Common myeloid progenitor, CD34-positive (primary cell): ENCODE results near the gene CFAP57.

ENCODE experiments used
- CTCF ChIA-PET: fragments of 350-600 bp; sonication (Branson Sonifier 250); formaldehyde crosslinking; loops from one replicate; lab custom pipeline; 2021; ENCODE audit warnings: antibody characterized with exemption; lab: Charles Lee
- POLR2A ChIA-PET: fragments of 350-600 bp; sonication (Branson Sonifier 250); formaldehyde crosslinking; loops from one replicate; lab custom pipeline; 2021; ENCODE audit warnings: antibody characterized with exemption; lab: Charles Lee
- DNase-seq, 3 donors: peaks; one replicate each; pipeline versions ENCODE4 v3.0.0 to v3.0.0-alpha.2; 2013
- H3K27ac ChIP-seq, 2 experiments: 1 replicate in 1 of 2; 2 replicates in 1 of 2; pipeline ENCODE4 v1.7.0; 2013; ENCODE audit warnings: inconsistent platforms in 2 of 2, low read length in 2 of 2, mild to moderate bottlenecking in 2 of 2, low read depth in 1 of 2, moderate library complexity in 1 of 2; ENCODE audit not compliant: severe bottlenecking in 2 of 2, insufficient read depth in 1 of 2, poor library complexity in 1 of 2
- H3K27me3 ChIP-seq, 5 experiments: replicated peaks in 2 of 5; 1 replicate in 3 of 5; 2 replicates in 2 of 5; pipeline versions ENCODE4 v1.6.1 to v1.7.0; 2013; ENCODE audit warnings: low read length in 4 of 5, mild to moderate bottlenecking in 2 of 5, moderate library complexity in 2 of 5, inconsistent platforms in 1 of 5; ENCODE audit not compliant: insufficient read depth in 5 of 5, control insufficient read depth in 4 of 5
- H3K36me3 ChIP-seq, 4 experiments: 1 replicate in 2 of 4; 2 replicates in 2 of 4; pipeline versions ENCODE4 v1.6.1 to v1.7.0; 2013; ENCODE audit warnings: low read length in 3 of 4, control low read depth in 1 of 4, mild to moderate bottlenecking in 1 of 4; ENCODE audit not compliant: control insufficient read depth in 4 of 4, insufficient read depth in 4 of 4
- H3K4me1 ChIP-seq, 4 experiments: 1 replicate in 3 of 4; 2 replicates in 1 of 4; pipeline versions ENCODE4 v1.6.1 to v1.7.1; 2013; ENCODE audit warnings: low read length in 3 of 4, mild to moderate bottlenecking in 3 of 4, control low read depth in 1 of 4, inconsistent platforms in 1 of 4, moderate library complexity in 1 of 4; ENCODE audit not compliant: control insufficient read depth in 4 of 4, insufficient read depth in 4 of 4; ENCODE audit errors: control extremely low read depth in 1 of 4
- H3K4me3 ChIP-seq, 7 experiments: 1 replicate in 4 of 7; 2 replicates in 3 of 7; pipeline versions ENCODE4 v1.5.1 to v1.7.0; 2013; ENCODE audit warnings: mild to moderate bottlenecking in 7 of 7, low read length in 6 of 7, moderate library complexity in 6 of 7, inconsistent platforms in 2 of 7, low read depth in 2 of 7, control low read depth in 1 of 7; ENCODE audit not compliant: insufficient read depth in 4 of 7, control insufficient read depth in 1 of 7; ENCODE audit errors: extremely low read depth in 1 of 7
- H3K9me3 ChIP-seq, 5 experiments: 1 replicate in 4 of 5; 2 replicates in 1 of 5; pipeline versions ENCODE4 v1.6.1 to v1.7.1; 2013; ENCODE audit warnings: low read length in 4 of 5, mild to moderate bottlenecking in 2 of 5, inconsistent platforms in 1 of 5, low read depth in 1 of 5, moderate library complexity in 1 of 5; ENCODE audit not compliant: control insufficient read depth in 4 of 5, insufficient read depth in 2 of 5; ENCODE audit errors: control extremely low read depth in 1 of 5
- WGBS: methylation state at CpG from one replicate; pipeline ENCODE4 v1.1.5; 2013; ENCODE audit not compliant: insufficient coverage; 5-methylcytosine and 5-hydroxymethylcytosine counted together

CFAP57 gene

DNA sequence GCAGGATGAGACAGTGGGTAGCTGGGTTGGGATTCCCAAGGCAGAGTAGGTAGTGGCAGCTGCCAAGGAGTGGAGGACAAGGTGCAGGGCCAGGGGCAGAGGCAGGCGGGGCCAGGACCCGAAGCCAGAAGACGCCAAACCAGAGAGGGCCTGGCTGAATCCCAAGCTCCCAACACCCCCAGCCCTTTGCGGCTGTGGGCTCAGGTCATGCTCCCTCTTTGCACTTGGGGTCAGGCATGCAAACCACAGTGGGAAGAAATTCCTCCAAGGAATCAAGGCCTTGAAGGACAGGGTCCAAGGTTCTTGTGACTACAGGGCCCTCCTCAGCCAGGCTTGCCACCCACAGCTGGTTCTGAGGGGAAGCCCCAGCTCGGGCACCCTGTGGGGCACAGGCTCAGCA lies 107.0 kb downstream of the CFAP57 start:
- WGBS, result 97% methylated on average over 5 of the region's 5 CpGs
- CTCF ChIA-PET, result interaction anchor here (1.0 kb wide), 1 partner anchor 12 kb away, joined by 3 read pairs; no protein-coding TSS in a partner anchor
- no peak for DNase-seq
- POLR2A ChIA-PET, result no interaction called here
- Histone ChIP-seq H3K4me3 (no peak overlapping the region), H3K36me3 (no peaks in the 10 kb centered on the region), H3K4me1 (peaks cover 0 to 8% (median 6%) of the 10 kb centered on the region in 4 experiments), H3K9me3 (no peaks in the 10 kb centered on the region), H3K27ac (no peak overlapping the region), H3K27me3 (peaks cover 0 to 2% (median 0%) of the 10 kb centered on the region in 5 experiments)

DNA sequence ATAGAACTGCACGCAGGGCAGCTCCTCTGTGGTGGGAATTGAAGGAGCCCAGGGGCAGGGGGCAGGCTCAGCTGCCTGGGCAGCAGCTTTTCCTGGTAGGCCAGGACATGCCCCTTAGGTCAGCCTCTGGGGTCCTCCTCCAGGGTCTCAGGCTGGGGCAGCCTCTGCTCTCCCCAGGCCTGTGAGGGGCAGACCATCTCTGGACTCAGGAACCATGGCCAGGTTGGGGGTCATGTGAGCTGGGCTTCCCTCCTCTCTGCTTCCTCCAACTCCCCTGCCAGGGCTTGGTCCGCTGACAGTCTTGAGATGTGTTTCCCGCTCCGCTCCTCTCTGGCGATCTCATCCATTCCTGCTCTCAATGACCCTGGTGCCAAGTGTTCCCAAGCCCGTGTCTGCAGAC lies 107.5 kb downstream of the CFAP57 start:
- whole genome bisulfite sequencing, result 98% methylated on average over 6 of the region's 6 CpGs
- DNase-seq, result no peak
- no peaks in the 10 kb centered on the region for H3K9me3 ChIP-seq
- H3K36me3 ChIP-seq, result no peaks in the 10 kb centered on the region
- no peak overlapping the region for H3K4me3 ChIP-seq
- ChIA-PET POLR2A (no interaction called here), CTCF (interaction anchor here (1.0 kb wide), 1 partner anchor 12 kb away, joined by 3 read pairs; no protein-coding TSS in a partner anchor)
- H3K27me3 ChIP-seq, result peaks cover 0 to 2% (median 0%) of the 10 kb centered on the region in 5 experiments
- H3K27ac ChIP-seq, result no peak overlapping the region
- H3K4me1 ChIP-seq, result peaks cover 0 to 6% (median under 1%) of the 10 kb centered on the region in 4 experiments

DNA sequence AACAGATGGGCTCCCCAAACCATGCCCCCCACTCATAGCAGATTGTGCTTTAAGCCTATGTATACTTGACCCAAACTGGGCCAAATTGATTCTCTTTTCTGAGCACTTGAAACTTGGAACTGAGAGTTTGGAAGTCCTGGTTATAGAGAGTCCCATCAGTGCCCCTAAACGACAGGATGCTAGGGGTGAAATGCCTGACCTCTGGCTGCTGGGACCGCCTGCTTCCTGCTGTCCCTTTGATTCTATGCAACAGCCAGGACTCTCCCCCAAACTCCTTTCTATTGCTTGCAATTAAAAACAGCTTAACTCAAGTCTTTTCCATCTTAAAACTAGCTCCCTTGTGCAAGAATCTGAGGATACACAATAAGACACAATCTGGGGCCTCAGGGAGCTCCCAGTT lies 108.6 kb downstream of the CFAP57 start:
- DNase-seq, result no peak
- POLR2A ChIA-PET, result no interaction called here
- Histone ChIP-seq H3K27ac (no peak overlapping the region), H3K27me3 (peaks cover 0 to 2% (median 0%) of the 10 kb centered on the region in 5 experiments), H3K36me3 (no peaks in the 10 kb centered on the region), H3K4me1 (peaks cover 0 to 6% (median 0%) of the 10 kb centered on the region in 4 experiments), H3K9me3 (no peaks in the 10 kb centered on the region), H3K4me3 (no peak overlapping the region)
- CTCF ChIA-PET, result interaction anchor here (1.0 to 1.4 kb wide), 2 partner anchors 49 to 62 kb away, joined by 3 read pairs; no protein-coding TSS in a partner anchor
- WGBS, result 85% methylated on average over 2 of the region's 2 CpGs

DNA sequence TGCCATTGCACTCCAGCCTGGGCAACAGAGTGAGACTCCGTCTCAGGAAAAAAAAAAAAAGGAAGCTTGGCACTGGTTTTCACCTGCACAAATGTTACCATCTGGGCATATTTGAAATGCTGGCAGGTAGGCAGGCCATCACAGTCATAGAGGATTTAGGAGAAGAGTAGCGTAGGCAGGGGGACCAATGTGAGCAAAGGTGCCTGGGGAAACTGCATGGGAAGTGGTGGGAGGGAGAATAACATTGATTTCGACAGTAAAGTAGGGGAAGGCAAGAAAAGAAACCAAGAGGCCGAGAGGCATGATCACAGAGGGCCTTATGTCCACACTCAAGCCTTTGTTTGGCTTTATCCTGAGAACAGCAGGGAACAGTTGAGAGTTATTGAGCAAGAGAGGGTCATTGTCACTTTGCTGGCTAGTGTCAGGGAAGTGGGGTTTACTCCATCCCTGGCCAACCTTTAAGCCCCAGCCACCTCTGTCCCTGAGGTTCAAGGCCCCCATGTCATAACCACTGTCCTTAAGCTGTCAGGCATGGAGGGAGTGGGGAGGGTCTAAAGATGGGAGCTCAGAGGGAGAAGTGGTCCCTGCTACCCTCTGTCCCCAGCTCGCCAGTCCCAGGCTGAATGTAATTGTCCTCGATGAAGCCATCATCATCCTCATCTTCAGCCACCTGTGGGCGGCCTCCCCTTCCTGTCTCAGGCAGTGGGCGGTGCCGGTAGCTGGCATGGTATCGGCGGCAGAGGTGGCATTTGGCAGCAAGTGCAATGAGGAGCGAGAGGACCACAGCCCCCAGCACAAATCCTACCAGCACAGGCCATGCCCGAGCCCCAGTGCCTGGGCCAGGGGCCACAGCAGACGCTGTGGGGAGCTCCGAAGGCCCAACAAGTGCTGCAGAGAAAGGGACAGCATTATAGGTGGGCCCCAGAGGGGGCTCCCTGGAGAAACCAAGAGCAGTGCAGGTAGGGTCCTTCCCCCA lies 110.4 kb downstream of the CFAP57 start:
- Histone ChIP-seq H3K36me3 (no peaks in the 10 kb centered on the region), H3K4me1 (peaks cover 0 to 6% (median 0%) of the 10 kb centered on the region in 4 experiments), H3K27me3 (no peaks in the 10 kb centered on the region), H3K27ac (no peak overlapping the region), H3K4me3 (no peak overlapping the region), H3K9me3 (no peaks in the 10 kb centered on the region)
- DNase-seq, result no peak
- WGBS, result 96% methylated on average over 11 of the region's 15 CpGs
- POLR2A ChIA-PET, result no interaction called here
- CTCF ChIA-PET, result no interaction called here

DNA sequence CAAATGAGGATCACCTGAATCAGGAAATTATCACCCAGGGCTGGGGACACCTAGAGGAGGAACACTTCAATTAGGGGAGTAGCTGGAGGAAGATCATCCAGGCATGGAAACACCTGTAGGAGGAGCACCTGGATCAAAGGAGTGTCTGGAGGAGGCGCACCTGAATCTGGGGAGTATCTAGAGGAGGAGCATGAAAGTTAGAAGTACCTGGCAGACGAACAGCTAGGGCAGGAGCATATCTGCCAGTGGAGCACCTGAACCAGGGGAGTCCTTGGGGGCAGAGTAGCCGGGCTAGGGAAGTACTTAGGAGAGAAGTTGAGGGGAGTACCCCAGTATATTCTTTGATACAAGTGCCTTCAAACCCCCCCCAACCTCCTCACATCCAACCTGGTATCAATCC lies 111.9 kb downstream of the CFAP57 start:
- WGBS, result 100% methylated on average over 2 of the region's 3 CpGs
- no peaks in the 10 kb centered on the region for H3K36me3 ChIP-seq
- no peak overlapping the region for H3K4me3 ChIP-seq
- H3K27me3 ChIP-seq, result no peaks in the 10 kb centered on the region
- H3K27ac ChIP-seq, result no peak overlapping the region
- POLR2A ChIA-PET, result interaction anchor here (0.6 kb wide), 1 partner anchor 124 kb away, joined by 3 read pairs; no protein-coding TSS in a partner anchor
- DNase-seq, result no peak
- no peaks in the 10 kb centered on the region for H3K9me3 ChIP-seq
- CTCF ChIA-PET, result interaction anchor here (1.2 to 2.0 kb wide), 2 partner anchors 9 to 10 kb away, joined by 3 to 6 read pairs; no protein-coding TSS in a partner anchor
- peaks cover 0 to 6% (median 0%) of the 10 kb centered on the region in 4 experiments for H3K4me1 ChIP-seq

DNA sequence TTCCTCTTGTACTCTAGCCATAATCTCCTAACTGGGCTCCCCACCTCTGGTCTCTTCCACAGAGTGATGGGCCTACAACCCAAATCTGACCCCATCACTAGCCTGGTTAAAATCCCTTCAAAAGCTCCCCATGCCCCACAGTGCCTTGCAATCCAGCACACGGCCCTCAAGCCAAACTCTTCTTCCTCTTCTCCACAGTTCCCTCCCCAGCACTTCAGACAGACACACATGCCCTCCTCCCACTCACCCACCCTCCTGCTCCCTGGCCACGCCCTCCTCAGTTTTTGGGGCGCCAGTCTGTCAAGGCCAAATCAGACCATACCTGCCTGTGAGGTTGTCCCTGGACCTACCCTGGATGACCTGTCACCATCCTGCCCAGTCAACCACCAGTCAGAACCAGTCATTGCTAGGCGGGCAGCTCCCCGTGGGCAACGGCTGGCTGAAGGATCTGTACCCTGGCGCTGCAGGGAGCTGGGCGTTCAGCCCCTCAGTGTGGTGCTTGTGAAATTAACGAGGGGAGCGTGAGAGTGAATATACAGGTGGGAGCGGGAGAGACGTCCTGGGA lies 112.5 kb downstream of the CFAP57 start:
- H3K9me3 ChIP-seq, result no peaks in the 10 kb centered on the region
- 91% methylated on average over 12 of the region's 12 CpGs for WGBS
- CTCF ChIA-PET, result interaction anchor here (1.2 to 2.0 kb wide), 2 partner anchors 9 to 10 kb away, joined by 3 to 6 read pairs; no protein-coding TSS in a partner anchor
- H3K27me3 ChIP-seq, result no peaks in the 10 kb centered on the region
- DNase-seq, result no peak
- H3K4me3 ChIP-seq, result no peak overlapping the region
- H3K4me1 ChIP-seq, result peaks cover 0 to 6% (median 0%) of the 10 kb centered on the region in 4 experiments
- no peak overlapping the region for H3K27ac ChIP-seq
- no peaks in the 10 kb centered on the region for H3K36me3 ChIP-seq
- POLR2A ChIA-PET, result interaction anchor here (0.6 kb wide), 1 partner anchor 124 kb away, joined by 3 read pairs; no protein-coding TSS in a partner anchor
